SU-DHL-6 (cell line): ENCODE measurements around the gene KLF15.

Experiments used
- H2AFZ ChIP-seq: fragments of 200-600 bp; sonication (generic); 2 replicates; pipeline ENCODE4 v1.6.1; 2014; ENCODE audit warnings: low read depth, mild to moderate bottlenecking, moderate library complexity, mixed read lengths, antibody characterized with exemption, low read length; ENCODE audit not compliant: severe bottlenecking
- H3F3A ChIP-seq: fragments of 200-600 bp; shearing (Covaris generic); 2 replicates; pipeline ENCODE4 v1.6.0; 2016; ENCODE audit warnings: antibody characterized with exemption, mild to moderate bottlenecking; ENCODE audit not compliant: insufficient read depth
- H3K27ac ChIP-seq: fragments of 200-600 bp; sonication (generic); 2 replicates; pipeline ENCODE4 v1.5.1; 2016; ENCODE audit warnings: low read depth, mild to moderate bottlenecking, low read length, moderate library complexity, mixed read lengths
- H3K27me3 ChIP-seq: fragments of 200-600 bp; sonication (generic), shearing (Covaris generic); 2 replicates; pipeline ENCODE4 v1.6.0; 2014; ENCODE audit warnings: mild to moderate bottlenecking, low read length
- H3K36me3 ChIP-seq: fragments of 200-600 bp; sonication (generic); 2 replicates; pipeline ENCODE4 v1.6.1; 2014; ENCODE audit warnings: mild to moderate bottlenecking, low read length, mixed read lengths
- H3K4me2 ChIP-seq: fragments of 300-600, 200-600 bp; shearing (Covaris generic), sonication (generic); 2 replicates; pipeline ENCODE4 v1.6.0; 2014; ENCODE audit warnings: low read length, low read depth, mild to moderate bottlenecking; ENCODE audit not compliant: poor library complexity, severe bottlenecking
- H3K4me3 ChIP-seq: fragments of 200-600 bp; sonication (generic); 2 replicates; pipeline ENCODE4 v1.5.1; 2014; ENCODE audit warnings: antibody characterized with exemption, low read length, mild to moderate bottlenecking, mixed read lengths; ENCODE audit not compliant: insufficient read depth, poor library complexity, severe bottlenecking
- H3K79me2 ChIP-seq: fragments of 200-600 bp; sonication (generic); 2 replicates; pipeline ENCODE4 v1.6.1; 2014; ENCODE audit warnings: mild to moderate bottlenecking, low read length, moderate library complexity; ENCODE audit not compliant: insufficient read depth
- H3K9ac ChIP-seq: fragments of 200-600 bp; sonication (generic); 2 replicates; pipeline ENCODE4 v1.7.0; 2014; ENCODE audit warnings: mild to moderate bottlenecking, low read length
- H3K9me2 ChIP-seq: fragments of 200-600 bp; sonication (generic); replicated peaks from 2 replicates; pipeline ENCODE4 v1.6.1; 2014; ENCODE audit warnings: low read length; ENCODE audit not compliant: insufficient read depth
- H3K9me3 ChIP-seq: fragments of 200-600 bp; sonication (generic); 2 replicates; pipeline ENCODE4 v1.6.1; 2014; ENCODE audit warnings: low read length, mixed read lengths; ENCODE audit not compliant: insufficient read depth
- H4K20me1 ChIP-seq: fragments of 200-600 bp; sonication (generic); 2 replicates; pipeline ENCODE4 v1.6.1; 2014; ENCODE audit warnings: low read depth, mild to moderate bottlenecking, antibody characterized with exemption, low read length, moderate library complexity, mixed read lengths
- EZH2phosphoT487 ChIP-seq: fragments of 200-600 bp; sonication (generic), shearing (Covaris generic); conservative IDR thresholded peaks from 2 replicates; pipeline ENCODE4 v1.6.1; 2018; ENCODE audit warnings: mild to moderate bottlenecking, antibody characterized with exemption, low read length, moderate library complexity, mixed read lengths
- TF ChIP-seq, protein P1 (sequence below): fragments of 200-600 bp; sonication (generic); IDR thresholded peaks from one replicate; pipeline ENCODE4 v1.5.1; 2017; ENCODE audit warnings: antibody characterized with exemption, mild to moderate bottlenecking, low read length, moderate library complexity; ENCODE audit not compliant: insufficient read depth, poor library complexity, severe bottlenecking

Gene KLF15

DNA sequence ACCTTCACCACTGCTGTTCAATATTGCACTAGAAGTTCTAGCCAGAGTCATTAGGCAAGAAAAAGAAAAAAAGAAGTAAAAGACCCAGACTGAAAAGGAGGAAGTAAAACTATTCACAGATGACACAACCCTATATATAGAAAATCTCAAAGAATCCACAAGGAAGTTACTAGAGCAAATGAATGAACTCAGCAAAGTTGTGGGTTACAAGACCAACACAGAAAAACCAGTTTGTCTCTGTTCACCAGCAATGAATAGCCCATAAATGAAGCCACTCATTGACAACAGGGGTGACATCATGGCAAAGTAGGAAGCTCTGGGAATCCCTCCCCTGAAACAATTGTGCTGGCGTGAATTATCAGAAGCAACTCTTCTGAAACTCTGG is 42.1 kb upstream of the KLF15 start:
- H4K20me1 ChIP-seq: no peaks in the 10 kb centered on the region
- H3K9ac ChIP-seq: no peak overlapping the region
- H3K79me2 ChIP-seq: no peaks in the 10 kb centered on the region
- H3K9me3 ChIP-seq: no peaks in the 10 kb centered on the region
- H2AFZ ChIP-seq: no peak overlapping the region
- H3K9me2 ChIP-seq: no peaks in the 10 kb centered on the region
- H3F3A ChIP-seq: no peaks in the 10 kb centered on the region
- H3K27ac ChIP-seq: no peak overlapping the region
- no peaks in the 10 kb centered on the region for H3K27me3 ChIP-seq
- no peak overlapping the region for H3K4me3 ChIP-seq
- no peak overlapping the region for H3K4me2 ChIP-seq
- no peaks in the 10 kb centered on the region for H3K36me3 ChIP-seq
- no peak for TF ChIP-seq EZH2phosphoT487
- TF ChIP-seq, protein P1, sequence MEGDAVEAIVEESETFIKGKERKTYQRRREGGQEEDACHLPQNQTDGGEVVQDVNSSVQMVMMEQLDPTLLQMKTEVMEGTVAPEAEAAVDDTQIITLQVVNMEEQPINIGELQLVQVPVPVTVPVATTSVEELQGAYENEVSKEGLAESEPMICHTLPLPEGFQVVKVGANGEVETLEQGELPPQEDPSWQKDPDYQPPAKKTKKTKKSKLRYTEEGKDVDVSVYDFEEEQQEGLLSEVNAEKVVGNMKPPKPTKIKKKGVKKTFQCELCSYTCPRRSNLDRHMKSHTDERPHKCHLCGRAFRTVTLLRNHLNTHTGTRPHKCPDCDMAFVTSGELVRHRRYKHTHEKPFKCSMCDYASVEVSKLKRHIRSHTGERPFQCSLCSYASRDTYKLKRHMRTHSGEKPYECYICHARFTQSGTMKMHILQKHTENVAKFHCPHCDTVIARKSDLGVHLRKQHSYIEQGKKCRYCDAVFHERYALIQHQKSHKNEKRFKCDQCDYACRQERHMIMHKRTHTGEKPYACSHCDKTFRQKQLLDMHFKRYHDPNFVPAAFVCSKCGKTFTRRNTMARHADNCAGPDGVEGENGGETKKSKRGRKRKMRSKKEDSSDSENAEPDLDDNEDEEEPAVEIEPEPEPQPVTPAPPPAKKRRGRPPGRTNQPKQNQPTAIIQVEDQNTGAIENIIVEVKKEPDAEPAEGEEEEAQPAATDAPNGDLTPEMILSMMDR: no peak

DNA sequence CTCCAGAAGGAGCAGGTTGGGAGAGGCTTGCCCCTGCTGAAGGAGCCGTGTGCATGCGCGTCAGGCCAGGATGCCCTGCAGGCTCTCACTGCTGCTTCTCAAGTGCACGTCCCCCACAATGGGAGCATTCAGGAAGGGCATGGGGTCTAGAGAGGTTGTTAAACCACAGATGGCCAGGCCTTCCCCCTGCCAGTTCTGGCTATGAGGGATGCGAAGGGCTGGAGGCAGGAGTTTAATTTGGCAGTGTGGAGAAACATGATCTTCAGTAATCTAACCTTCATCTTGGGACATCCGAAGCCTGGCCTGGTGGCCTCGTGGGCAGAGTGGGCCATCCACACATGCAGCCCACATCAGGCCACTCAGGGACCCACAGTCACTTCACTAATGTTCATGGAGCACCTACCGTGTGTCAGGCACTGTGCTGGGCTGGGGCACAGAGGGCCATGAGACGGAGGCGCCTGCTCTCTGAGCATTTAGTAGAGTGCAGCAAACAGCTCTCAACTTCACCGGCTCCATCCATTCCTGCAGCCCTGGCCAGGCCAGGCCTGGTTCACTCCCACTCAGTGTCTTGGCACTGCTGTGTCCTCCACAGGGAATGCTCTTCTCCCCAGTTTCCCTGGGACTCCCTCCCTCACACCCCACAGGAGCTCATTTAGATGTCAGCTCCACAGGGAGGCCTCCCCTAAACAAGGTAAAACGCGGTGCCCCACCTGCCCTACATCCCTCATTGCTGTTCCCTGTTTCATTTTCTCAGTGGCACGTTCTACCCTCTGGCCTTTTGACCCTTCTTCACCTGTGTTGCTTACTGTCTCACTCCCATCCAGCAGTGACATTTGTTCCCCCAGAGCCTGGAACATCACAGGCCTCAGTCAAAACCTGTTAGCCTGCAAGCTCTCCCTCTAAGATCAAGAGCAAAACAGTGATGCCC is 41.5 kb upstream of the KLF15 start:
- H3K36me3 ChIP-seq: no peaks in the 10 kb centered on the region
- H3F3A ChIP-seq: no peaks in the 10 kb centered on the region
- H3K79me2 ChIP-seq: no peaks in the 10 kb centered on the region
- H3K27me3 ChIP-seq: no peaks in the 10 kb centered on the region
- no peaks in the 10 kb centered on the region for H3K9me3 ChIP-seq
- H3K27ac ChIP-seq: no peak overlapping the region
- H4K20me1 ChIP-seq: no peaks in the 10 kb centered on the region
- H3K9ac ChIP-seq: no peak overlapping the region
- H3K9me2 ChIP-seq: no peaks in the 10 kb centered on the region
- H3K4me2 ChIP-seq: no peak overlapping the region
- no peak overlapping the region for H2AFZ ChIP-seq
- no peak for TF ChIP-seq EZH2phosphoT487
- TF ChIP-seq, protein P1: no peak
- H3K4me3 ChIP-seq: no peak overlapping the region

DNA sequence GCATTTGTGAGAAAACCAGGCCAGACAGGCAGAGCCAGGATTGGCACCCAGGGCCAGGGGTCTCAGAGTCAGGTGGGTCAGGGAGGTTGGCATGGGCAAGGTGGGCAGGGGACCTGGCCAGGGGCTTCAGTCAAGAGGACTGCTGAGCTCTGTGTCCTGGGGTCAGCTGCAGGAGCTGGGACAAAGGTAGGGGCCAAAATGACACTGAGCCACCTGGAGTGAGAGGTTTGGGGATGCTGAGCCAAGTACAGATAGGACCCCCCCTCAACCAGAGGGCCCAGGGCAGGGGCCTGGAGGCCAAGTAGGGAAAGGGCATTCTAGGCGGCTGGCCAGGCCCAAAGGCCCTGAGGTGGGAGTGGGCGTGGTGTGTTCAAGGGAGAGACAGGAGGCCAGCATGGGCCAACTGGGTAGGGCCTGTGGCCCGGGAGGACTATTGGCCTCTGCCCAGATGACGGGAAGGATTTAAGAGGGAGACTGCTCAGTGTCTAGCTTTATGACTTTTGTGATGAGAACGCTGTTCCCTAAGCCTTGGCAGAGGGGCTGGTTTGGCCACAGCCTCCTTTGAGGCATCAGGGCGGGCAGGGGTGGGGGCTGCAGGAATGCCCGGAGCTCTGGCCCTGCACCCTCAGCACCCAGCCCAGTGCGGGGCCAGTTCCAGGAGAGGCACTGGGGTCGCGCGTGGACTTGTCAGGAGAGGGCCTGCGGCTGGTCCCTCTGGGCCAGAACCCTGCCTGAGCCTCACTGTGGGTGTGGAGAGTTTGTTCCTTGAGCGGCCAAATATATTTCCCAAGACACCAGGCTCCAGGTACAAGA is 40.6 kb upstream of the KLF15 start:
- Histone ChIP-seq H3F3A (no peaks in the 10 kb centered on the region), H3K9ac (no peak overlapping the region), H3K27me3 (no peaks in the 10 kb centered on the region), H3K79me2 (no peaks in the 10 kb centered on the region), H3K4me3 (no peak overlapping the region), H3K36me3 (no peaks in the 10 kb centered on the region), H3K4me2 (no peak overlapping the region), H3K9me2 (no peaks in the 10 kb centered on the region), H2AFZ (no peak overlapping the region), H3K9me3 (no peaks in the 10 kb centered on the region), H3K27ac (no peak overlapping the region), H4K20me1 (no peaks in the 10 kb centered on the region)
- TF ChIP-seq, protein P1: no peak
- TF ChIP-seq EZH2phosphoT487: no peak
